GM12872 (cell line): Measurements from ENCODE around the gene BTBD16.

Source experiments
- CTCF ChIP-seq: IDR thresholded peaks from 3 replicates; pipeline ENCODE4 v1.5.1; 2011; ENCODE audit warnings: low read depth, mild to moderate bottlenecking, low read length, moderate library complexity; ENCODE audit not compliant: insufficient read depth

BTBD16 gene

GRCh38 chr10:122373721-122374120, 102.6 kb downstream of the BTBD16 start:
- no peak for TF ChIP-seq CTCF

GRCh38 chr10:122374237-122374858, 103.3 kb downstream of the BTBD16 start, which contains the start of gene PLEKHA1:
PLEKHA1 (plus strand) TSS chr10:122374708; CDS start chr10:122393201, 18,493 bp downstream.
- TF ChIP-seq CTCF = no peak

GRCh38 chr10:122374859-122375678, 104.0 kb downstream of the BTBD16 start:
- no peak for TF ChIP-seq CTCF

DNA sequence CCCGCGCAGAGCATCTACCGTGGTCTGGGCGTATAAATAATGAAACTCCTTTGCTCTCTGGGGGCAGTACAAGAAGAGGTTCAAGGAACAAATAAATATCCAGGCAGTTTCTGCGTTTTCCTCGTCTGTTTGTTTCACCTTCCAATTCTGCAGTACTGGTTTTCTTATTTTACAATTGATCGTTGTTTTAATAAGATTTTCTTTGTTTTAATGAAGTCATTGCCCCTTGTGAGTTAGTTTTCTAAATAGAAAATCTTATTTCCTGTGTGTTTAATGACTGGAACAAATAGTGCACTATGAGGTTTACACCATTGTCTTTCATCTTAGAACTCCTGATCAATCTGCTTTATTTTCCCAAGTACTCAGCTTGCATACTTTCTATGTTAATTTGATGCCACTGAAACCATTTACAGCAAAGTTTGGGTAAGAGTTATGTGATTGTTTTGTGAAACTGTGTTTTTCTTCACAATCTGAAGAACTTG, 104.6 kb downstream of the BTBD16 start:
- TF ChIP-seq CTCF = no peak

GRCh38 chr10:122376364-122376961, 105.4 kb downstream of the BTBD16 start:
- no peak for TF ChIP-seq CTCF

- no peak for TF ChIP-seq CTCF
Measured at GRCh38 chr10:122379041-122379440, 107.9 kb downstream of the BTBD16 start.

- no peak for TF ChIP-seq CTCF
Measured at GRCh38 chr10:122379537-122379936, 108.4 kb downstream of the BTBD16 start.
